Fibroblast of skin of right quadriceps (primary cell): ENCODE measurements around the gene VPS26A.
"Not testable (repeated sequence)": the region's sequence is repeated elsewhere in the genome, so short reads cannot be mapped to it uniquely, and the experiment has no call there.

Experiments used
- DNase-seq: peaks from one replicate; pipeline ENCODE4 v3.0.0-alpha.2; 2013

The VPS26A gene

DNA sequence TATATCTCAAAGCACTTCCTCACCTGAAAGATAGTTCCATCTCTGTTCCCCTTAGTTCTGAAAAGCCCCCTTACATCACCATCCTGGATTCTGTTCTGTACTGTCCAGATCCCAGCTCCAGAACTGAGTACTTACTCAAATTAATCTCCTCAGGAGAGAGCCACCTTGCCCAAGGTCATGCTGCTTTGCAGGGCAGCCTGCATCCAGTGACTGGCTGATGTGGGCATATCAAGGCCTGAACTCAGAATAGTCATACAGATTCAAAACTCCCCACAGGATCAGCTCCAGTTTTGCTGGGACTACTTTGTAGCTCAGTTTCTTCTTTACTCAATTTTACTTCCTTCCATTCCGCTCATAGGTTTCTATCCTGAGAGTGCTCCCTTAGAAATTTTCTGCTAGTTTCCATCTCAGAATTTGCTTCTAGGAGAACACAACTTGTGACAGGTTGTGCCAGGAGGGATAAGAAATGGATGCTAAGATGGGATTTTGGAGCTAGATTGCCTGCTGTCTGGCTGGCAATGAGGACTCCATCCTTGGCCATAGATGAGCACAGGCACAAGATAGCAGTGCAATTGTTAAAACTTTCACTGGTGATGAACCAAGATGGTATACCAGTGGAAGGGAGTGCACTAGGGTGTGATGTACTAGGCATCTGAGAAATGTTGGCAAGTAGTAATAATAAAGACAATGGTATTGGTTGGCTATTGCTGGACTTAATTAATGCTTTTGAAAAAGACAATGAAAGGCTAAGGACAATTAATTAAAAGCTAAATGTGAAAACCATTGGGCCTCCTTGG, 18.8 kb upstream of the VPS26A start:
- DNase-seq: no peak

DNA sequence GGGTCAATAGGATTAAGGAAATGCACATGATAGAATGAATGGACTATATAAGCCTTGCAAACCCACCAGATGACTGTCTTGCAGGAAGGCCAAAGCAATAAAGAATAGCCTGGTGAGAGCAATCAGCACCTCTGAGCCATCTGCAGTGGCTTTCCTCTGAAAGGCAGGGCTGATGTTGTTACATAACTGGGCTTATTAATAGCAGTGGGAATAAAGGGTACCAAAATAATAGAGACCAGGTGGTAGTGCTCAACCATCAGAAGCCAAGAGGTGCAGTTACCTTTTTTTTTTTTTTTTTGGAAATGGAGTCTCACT, 16.8 kb upstream of the VPS26A start:
- no peak for DNase-seq

DNA sequence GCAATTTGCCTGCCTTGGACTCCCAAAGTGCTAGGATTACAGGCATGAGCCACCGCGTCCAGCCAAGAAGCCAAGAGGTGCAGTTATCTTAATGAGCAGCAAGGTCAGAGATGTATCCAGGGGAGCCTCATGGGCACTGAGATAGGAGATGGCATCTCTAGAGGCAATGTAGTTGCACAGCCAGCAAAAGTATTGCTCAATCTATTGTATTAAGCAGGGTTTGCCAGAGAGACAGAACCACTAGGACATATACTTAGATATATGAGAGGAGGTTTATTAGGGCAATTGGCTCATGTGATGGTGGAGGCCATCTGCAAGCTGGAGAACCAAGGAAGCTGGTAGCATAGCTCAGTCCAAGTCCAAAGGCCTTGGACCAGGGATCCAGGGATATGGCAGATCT, 16.3 kb upstream of the VPS26A start:
- no peak for DNase-seq

DNA sequence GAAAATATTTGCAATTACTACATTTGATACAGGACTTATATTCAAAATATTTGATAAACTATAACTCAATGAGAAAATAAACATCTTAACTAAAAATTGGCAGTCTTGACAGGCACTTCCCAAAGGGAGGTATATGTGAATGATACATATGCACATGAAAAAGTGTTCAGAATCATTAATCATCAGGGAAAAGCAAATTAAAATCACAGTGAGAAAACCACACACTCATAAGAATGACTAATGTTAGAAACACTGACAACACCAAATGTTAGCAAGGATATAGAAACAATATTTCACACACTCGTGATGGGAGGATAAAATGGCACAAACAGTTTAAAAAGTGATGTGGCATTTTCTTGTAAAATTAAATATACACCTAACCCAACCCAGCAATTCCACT, 4.1 kb upstream of the VPS26A start:
- DNase-seq: peak; percentile 29

DNA sequence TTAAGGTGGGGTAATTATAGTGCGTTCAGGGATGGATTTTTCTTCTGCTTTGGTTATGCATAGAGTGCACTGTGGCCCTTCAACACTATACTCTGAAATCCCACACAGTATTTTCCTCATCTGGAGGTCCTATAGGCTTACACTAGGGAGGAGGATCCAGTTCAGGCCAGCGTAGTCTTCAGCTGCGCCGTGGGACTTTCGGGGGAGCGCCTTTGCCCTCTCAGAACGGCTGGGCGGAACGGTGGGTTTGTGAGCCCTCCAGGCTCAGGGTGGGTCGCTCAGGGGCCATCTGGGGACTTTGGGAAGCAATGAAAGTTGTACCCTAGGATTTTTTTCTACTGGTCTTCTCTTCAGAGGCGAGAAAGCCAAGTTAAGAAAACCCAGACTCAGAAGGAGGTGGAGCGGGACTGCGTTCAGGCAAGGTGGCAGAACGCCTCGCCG, 652 bp upstream of the VPS26A start:
- DNase-seq: peak; percentile 67

DNA sequence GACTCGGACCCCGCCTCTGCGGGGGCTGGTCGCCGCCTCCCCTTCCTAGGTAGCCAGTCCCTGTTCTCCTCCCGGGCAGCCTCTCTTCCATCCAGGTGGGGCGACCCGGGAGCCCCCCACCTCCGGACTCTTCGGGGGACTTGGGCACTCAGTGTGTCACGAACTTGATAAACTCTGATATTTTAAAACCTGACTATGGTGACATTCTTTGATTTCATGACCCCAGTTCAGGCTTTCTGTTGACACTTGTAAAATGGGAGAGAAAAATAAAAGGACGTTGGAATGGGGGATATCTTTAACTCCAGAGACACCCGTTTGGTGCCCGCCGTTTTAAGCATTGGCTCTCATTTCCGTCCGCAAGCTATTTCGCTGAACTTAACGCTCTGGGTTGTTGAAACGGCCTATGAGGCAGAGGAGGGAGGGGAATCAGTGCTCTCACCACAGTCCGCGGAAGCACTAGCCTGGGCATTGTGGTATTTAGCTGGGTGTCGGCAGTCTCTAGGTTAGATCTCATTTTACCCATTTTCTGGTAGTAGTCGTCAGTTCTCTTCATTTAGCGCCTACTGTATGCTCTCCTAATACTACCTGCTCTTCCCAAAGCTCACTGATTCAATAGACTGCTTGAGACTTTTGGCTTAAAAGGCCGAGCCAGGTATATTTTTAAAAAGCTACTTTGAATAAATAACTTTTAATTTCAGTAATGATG, 738 bp downstream of the VPS26A start:
- DNase-seq: peak; percentile 56

DNA sequence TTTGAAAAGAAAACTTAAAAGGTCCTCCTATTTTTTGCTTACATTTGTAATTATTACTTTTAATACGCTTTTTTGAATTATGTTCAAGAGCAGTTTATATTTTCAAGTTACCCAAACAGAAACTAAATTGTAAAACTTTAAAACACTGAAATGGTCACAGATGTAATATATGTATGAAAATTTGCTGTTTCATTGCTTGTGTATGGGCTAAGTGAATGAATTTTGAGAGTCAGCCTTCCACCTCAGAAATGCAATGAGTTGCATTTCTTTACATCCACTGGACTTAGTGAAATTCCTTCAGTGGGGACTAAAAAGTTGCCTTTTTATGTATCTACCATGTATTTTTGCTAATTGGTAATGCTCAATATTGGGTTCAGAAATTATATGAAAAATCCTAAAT, 1.6 kb downstream of the VPS26A start:
- DNase-seq: no peak

DNA sequence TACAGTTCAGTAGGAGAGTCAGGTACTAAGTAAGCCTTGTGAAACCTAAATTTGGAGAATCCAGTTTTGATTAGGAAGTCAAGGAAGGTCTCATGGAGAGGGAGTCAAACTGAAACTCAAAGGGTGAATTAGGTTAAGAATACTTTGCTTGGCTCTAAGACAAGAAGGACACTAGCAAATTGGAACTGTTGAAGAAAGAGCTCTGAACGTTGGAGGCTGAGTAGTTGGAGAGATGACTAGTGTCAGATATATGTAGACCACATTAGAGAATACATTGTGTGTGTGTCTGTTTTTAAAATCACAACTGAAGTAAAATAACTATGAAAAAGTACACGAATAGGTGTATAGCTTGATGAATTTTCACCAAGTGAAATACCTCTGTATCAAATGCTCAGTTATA, 6.3 kb downstream of the VPS26A start:
- DNase-seq: no peak

DNA sequence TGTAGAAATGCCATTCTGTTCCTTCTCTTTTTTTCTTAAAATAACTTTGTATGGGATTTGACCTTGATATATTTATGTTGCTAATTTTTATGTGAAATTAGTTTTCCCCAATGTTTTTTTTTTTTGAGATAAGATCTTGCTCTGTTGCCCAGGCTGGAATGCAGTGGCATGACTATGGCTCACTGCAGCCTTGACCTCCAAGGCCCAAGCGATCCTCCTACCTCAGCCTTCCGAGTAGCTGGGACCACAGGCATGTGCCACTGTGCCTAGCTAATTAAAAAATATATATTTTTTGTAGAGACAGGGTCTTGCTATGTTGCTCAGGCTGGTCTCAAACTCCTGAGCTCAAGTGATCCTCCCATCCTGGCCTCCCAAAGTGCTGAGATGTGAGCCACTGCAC, 16.0 kb downstream of the VPS26A start:
- no peak for DNase-seq

DNA sequence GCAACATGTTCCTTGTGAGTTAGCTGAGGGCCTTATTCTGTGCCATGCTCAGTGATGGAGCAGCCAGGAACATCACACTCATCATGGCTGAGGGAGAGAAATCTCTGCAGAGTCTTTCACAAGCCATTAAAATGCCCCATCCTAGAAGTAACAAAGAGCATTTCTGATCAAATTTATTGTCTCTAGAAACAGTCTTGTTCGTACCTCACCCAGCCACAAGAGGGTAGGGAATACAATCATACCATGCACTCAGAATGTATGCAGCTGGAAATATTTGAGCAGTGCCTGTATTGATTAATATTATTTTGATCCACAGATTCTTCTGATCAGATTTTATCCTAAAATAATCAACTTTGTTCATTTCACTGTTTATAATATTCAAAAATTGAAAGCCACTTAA, 17.3 kb downstream of the VPS26A start:
- no peak for DNase-seq

DNA sequence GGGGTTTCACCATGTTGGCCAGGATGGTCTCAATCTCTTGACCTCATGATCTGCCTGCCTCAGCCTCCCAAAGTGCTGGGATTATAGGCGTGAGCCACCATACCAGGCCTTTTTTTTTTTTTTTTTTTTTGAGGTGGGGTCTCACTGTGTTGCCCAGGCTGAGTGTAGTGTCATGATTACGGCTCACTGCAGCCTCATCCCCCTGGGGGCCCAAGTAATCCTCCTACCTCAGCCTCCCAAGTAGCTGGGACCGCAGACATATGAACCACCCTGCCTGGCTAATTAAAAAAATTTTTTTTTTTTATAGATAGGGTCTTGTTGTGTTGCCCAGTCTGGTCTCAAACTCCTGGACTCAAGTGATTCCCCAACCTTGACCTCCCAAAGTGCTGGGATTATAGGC, 18.1 kb downstream of the VPS26A start:
- DNase-seq: not testable (repeated sequence)

DNA sequence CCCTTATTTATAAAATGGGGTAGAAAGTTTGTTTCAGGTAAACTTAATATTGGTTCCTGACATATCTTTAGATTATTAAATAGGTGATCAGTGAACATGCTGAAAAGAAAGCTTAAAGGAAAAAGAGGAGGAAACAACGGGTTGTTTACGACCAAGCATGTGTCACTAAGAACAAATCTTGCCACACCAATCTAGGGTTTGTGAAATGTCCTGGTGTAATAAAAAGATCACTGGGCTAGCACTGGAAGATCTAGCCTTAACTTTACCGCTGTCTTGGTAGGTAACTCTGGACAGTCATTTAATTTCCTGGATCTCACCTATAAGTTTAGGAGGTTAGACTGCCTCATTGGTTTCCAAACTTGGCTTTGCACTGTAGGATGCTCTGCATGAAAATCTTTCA, 19.0 kb downstream of the VPS26A start:
- no peak for DNase-seq

DNA sequence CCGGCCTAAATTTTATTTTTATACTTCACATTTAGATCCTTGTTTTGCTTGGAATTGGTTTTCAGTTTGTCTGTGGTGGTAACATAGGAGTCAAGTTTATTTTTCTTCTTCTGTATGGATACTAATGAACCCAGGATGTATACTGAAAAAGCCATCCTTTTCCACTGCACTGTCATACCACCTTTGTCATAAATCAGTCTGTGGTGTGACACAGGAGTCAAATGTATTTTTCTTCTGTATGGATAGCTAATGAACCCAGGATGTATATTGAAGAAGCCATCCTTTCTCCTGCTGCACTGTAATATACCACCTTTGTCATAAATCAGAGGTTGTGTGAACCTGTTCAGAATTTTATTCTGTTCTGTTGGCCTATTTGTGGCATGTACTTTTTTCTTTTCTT, 21.4 kb downstream of the VPS26A start:
- no peak for DNase-seq

DNA sequence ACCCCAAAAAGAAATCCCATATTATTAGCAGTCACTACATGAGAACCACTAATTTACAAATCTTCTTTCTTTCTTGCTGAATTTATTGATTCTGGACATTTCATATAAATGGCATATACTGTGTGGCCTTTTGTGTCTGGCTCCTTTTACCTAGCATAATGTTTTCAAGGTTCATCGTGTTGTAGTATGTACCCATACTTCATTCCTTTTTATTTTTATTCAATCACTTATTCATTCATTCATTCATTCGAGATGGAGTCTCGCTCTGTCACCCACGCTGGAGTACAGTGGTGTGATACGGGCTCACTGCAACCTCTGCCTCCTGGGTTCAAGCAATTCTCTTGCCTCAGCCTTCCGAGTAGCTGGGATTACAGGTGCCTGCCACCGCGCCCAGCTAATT, 21.9 kb downstream of the VPS26A start:
- DNase-seq: no peak

DNA sequence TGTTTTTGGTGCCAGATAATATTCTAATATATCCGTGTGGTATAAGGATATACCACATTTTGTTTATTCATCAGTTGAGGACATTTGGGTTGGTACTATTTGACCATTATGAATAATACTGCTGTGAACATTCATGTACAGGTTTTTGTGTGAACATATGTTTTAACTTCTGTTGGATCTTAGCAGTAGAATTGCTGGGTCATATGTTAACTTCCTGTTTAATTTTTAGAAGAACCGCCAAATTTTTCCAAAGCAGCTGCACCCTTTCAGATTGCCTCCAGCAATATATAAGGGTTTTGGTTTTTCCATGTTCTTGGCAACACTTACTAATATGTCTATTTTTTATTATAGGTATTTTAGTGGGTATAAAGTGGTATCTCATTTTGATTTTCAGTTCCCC, 22.8 kb downstream of the VPS26A start:
- DNase-seq: no peak

DNA sequence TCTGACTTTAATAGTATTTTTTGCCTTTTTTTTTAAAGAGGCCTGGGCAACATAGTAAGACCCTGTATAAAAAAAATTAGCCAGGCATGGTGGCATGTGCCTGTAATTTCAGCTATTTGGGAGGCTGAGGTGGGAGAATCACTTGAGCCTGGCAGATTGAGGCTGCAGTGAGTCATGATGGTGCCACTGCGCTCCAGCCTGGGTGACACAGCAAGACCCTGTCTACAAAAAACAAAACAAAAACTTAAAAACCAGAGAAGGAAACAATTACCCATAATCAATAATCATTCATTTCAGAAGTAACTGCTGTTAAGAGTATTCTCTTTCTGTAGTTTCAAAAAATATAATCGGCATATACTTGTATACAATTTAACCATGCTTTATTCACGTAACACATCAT, 28.0 kb downstream of the VPS26A start:
- no peak for DNase-seq

DNA sequence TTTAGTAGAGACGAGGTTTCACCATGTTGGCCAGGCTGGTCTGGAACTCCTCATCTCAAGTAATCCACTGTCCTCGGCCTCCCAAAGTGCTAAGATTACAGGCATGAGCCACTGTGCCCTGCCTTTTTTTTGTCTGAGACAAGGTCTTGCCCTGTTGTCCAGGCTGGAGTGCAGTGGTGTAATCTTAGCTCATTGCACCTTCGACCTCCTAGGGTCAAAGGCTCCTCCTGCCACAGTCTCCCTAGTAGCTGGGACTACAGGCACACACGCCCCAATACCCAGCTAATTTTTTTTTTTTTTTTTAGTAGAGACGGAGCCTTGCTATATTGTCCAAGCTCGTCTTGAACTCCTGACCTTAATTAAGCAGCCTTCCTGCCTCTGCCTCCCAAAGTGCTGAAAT, 29.2 kb downstream of the VPS26A start:
- DNase-seq: no peak

DNA sequence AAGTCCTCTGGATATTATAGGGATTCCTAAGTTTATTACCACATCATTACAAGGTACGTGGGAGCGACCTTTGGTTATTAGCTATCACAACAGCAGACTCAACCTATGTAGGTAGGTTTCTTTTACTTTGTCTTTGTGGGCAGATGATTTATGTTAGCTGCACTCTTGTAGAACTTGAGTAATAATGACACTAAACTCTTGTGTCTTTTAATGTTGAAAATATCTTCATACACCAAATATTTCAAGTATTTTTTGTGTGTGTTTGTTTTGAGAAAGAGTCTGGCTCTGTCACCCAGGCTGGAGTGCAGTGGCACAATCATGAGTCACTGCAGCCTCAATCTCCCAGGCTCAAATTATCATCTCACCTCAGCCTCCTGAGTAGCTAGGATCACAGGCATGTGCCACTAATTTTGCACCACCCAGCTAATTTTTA, 36.8 kb downstream of the VPS26A start:
- peak; percentile 28 for DNase-seq

DNA sequence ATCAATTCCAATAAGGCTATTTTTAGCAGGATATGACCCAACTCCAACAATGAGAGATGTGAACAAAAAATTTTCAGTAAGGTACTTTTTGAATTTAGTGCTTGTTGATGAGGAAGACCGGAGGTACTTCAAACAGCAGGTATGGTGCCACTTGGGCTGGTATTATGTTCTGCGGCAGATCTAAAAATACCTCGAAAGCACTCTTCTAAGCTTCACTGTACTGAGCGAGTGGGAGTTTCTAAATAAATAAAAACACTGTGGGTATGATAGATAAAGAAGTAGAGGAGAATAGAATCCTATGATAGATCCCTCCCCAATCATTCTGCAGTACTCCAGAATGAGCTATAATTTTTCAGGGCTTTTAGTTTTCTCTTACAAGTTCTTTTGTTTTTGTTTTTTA, 44.5 kb downstream of the VPS26A start:
- DNase-seq: no peak

DNA sequence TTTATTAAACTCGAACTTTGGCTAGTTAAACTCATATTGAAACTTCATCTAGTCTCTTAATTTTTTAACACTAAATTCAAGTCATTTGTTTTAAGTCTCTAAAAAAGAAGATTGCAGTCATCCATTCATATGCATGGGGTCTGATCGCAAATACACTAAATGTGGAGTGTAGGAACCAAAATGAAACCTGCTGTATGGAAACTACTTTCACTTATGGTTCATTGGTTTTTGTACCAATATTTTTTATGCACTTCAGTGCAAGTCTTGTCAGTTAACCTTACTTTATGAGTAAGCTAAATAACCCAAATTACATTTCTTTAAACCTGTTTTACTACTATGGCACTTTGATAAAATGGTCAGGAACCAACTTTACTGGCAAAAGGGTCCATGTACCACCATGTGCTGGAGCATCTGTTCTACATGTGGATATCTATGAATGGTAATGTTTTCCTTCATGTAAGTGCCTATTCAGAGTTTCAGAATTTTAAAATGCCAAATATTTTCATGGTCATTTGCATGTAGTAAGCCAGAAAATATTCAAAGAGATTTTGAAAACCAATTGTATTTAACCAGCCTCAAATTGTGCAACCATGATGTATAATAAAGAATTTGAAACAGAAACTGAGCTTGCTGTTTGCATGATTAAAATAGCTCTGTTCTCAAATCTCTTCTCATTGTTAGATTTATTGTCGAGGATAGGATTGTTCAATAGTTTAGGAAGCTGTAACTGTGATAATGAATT, 48.4 kb downstream of the VPS26A start:
- no peak for DNase-seq

DNA sequence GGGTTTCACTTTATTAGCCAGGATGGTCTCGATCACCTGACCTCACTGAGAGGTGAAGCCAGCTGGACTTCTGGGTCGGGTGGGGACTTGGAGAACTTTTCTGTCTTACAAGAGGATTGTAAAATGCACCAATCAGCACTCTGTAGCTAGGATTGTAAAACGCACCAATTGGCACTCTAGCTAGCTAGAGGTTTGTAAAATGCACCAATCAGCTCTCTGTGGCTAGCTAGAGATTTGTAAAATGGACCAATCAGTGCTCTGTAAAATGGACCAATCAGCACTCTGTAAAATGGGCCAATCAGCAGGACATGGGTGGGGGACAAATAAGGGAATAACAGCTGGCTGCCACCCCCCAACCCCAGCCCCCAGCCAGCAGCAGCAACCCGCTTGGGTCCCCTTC, 51.3 kb downstream of the VPS26A start:
- not testable (repeated sequence) for DNase-seq

DNA sequence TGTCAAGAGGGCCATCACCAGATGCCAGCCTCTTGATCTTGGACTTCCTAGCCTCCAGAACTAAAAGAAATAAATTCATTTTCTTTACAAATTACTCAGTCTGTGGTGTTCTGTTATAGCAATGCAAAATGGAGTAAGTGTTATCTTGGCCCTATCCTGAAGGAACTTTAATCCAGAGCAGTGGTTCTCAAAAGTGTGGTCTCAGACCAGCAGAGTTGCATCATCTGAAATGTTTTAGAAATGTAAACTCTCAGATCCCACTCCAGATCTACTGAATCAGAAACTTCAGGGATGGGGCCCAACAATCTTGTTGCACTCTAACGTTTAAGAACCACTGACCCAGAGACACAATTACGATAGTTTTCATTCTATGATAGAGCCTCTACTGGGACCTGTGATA, 52.8 kb downstream of the VPS26A start:
- no peak for DNase-seq

DNA sequence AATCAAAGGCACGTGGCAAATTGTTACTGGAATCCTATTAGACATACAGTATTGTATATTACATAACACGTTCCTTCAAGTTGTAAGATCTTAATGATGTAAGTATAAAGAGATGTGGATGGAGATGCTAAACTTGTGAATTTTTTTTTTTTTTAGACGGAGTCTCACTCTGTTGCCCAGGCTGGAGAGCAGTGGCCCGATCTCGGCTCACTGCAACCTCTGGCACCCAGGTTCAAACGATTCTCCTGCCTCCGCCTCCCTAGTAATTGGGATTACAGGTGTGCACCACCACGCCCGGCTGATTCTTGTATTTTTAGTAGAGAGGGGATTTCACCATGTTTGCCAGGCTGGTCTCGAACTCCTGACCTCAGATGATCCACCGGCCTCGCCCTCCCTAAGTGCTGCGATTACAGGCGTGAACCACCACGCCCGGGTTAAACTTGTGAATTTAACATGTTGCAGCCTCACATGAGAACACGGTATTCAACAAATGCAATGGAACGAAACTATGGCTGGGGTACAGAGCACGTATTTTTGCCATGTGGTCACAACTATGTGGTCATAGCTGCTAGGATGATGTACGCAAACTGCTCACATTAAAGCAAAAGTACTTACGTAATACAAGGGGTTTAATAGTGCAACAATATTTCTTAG, 55.2 kb downstream of the VPS26A start:
- DNase-seq: no peak
